Measurements from ENCODE around the gene TCIRG1.
A peak's percentile ranks its signal among the peaks of the same experiment; 100 is the strongest.

TCIRG1 gene

DNA sequence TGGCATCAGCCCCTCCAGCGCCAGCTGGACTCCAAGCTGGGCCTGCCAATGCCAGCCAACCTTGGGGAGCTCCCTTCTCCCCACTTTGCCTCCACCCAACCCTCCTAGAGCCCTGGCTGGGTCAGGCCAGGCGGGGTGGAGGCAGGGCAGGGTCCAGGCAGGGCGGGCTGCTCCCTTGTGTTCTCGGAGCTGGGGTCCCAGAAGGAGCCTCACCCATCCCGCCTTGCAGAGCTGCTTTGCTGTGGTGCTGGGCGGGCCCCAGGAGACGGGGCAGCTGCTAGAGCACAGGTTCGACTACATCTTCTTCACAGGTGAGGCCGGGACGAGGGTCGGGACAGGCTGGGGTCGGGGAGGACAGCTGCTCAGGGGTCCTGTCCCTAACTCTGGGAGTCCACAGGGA is 19.3 kb upstream of the TCIRG1 start:
- DNase-seq = no peak

GRCh38 chr11:68020575-68020974 is 18.2 kb upstream of the TCIRG1 start:
- DNase-seq = peak; percentile 58

DNA sequence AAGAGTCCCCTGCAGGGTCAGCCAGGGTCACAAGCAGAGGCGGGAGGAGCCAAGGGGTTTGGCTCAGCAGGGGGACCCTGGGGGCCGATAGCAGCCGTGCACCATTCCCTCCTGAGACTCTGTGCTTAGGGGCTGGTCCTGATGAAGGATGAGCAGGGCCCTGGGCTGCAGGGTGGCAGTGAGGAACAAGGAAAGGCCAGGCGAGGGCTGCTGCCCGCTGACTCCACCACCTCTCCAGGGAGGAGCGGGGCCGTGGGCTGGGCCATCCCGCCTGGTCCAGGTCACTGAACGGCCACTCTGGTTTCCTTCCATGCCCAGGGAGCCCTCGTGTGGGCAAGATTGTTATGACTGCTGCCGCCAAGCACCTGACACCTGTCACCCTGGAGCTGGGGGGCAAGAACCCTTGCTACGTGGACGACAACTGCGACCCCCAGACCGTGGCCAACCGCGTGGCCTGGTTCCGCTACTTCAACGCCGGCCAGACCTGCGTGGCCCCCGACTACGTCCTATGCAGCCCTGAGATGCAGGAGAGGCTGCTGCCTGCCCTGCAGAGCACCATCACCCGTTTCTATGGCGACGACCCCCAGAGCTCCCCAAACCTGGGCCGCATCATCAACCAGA is 17.5 kb upstream of the TCIRG1 start:
- no peak for DNase-seq

- no peak for DNase-seq
These were observed 16.3 kb upstream of the TCIRG1 start for GRCh38 chr11:68022531-68022930.

DNA sequence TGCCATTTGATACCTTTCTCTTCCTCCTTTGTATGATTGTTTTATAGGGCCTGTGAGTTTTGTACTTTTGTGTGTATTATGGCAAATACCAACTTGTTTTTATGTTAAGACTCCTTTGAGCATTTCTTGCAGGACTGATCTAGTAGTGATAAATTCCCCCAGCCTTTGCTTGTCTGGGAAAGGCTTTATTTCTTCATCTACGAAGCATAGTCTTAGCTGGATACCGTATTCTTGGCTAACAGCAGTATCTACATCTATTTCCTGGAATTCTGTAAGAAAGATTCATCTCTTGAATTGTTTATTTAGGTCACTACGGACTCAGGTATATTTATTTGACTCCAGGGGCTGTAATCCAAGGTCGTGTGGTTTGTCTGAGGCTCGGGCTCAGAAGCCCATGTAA is 14.3 kb upstream of the TCIRG1 start:
- no peak for DNase-seq

DNA sequence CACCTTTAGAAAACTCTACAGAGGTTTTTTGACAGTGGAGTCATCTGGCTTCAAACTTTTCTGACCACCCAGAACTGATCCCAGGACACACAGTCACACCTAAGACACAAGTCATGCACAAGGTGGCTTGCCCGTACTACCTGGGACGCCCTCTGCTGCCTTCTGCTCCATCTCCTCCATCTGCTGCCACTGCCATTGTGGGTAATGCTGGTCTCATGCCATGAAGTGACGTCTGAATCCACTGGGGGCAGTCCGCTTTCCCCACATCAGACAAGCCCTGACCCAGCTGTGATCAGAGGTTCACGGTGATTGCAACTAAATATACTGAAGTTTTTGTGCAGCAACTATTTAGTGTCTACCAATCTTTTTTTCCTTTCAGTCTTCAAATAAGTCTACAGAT is 13.8 kb upstream of the TCIRG1 start:
- DNase-seq = peak; percentile 67

GRCh38 chr11:68026391-68027105 is 12.3 kb upstream of the TCIRG1 start:
- no peak for DNase-seq

GRCh38 chr11:68027667-68028066 is 11.2 kb upstream of the TCIRG1 start:
- no peak for DNase-seq

- DNase-seq = no peak
These were observed 9.9 kb upstream of the TCIRG1 start for GRCh38 chr11:68028802-68029545.

DNA sequence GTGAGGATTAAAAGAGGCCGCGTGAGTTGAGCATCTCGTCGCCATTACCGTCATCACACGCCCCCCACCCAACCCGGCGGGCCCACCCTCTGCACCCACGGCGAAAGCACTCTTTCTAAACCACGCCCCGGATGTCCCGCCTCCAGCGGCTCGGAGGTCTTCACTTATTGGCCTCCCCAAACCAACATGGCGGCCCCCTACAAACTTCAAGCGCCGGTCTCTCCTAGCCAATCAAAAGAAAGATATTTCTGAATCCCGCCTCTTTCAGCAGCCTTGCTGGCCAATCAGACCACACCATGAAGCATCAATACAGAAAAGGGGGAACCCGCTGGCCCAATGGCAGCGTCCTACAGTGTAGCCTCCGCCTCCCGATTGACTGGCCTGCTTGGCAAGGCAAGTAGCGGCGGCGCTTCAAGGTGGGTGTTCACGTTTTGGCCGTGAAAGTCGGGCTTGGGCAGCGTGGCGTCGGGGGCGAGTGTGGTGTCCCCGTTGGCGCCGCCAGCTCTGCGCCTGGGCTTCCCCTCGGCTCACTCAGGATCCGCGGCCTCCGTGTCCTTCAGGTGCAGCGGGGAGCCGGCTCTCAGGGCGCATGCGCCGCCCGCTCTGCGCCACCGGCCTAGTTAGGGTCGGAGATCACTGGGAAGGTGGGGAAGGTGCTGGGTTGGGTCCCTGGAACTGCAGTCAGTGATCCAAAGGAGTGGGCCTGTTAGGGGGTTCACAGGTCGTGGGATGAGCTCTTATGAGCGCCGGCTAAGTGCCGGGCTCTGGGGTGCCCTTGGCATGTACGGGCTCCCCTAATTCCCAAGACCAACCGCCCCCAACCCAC is 8.3 kb upstream of the TCIRG1 start, which contains the start of gene NDUFS8:
NDUFS8 (plus strand) TSS at position 364 of the 826 bp plus-strand sequence. CDS start 1,471 bp downstream, outside the sequence.
- peak; percentile 100 for DNase-seq

DNA sequence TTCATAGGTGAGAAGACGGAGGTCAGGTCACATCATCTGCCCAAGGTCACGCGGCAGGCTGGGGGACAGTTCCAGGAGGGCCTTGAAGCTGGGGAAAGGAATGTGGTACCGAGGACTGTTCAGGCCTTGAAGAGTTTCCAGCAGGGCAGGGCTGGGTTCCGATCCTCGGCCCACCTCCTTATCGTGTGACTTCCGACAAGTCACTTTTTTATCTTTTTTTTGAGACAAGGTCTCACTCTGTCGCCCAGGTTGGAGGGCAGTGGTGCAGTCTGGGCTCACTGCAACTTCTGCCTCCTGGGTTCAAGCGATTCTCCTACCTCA is 7.7 kb upstream of the TCIRG1 start:
- peak; percentile 62 for DNase-seq

DNA sequence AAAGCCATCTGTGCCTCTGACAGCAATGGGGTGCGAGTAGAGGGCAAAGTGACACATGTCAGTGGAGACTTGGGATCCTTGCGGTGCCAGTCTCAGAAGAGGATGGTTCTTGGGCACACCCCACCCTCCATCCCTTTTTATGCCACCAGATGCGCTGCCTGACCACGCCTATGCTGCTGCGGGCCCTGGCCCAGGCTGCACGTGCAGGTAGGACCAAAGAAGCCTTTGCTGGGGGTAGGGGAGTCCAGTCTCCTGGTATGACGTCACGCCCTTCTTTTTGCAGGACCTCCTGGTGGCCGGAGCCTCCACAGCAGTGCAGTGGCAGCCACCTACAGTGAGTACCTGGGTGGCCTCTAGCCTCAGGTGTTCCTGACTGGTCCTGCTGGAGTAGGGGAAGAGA is 6.8 kb upstream of the TCIRG1 start:
- DNase-seq = no peak

DNA sequence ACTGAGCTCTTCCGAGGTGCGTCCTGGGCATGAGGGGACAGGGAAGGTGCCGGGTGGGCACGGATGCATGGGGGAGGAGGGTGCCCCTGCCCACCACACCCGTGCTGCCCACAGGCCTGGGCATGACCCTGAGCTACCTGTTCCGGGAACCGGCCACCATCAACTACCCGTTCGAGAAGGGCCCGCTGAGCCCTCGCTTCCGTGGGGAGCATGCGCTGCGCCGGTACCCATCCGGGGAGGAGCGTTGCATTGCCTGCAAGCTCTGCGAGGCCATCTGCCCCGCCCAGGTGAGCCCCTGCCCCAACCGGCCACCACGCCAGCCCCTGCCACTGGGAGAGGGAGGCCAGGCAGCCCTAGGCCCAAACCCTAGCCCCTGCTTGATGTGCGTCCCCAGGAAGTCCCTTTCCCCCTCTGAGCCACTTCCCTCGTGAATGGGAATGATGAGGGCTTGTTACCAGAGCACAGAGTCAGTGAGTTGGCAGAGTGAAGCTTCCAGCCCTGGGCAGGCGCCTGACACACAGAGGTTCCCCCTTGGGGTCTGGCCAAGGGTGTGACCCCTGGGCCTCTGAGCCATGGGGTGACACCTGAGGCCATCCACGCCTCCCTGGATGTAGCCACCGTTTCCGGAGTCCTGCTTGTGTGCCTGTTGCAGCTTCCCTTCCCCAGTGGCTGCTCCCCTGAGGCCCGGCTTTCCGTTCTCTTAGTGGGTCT is 5.7 kb upstream of the TCIRG1 start:
- no peak for DNase-seq

- no peak for DNase-seq
These were observed 5.1 kb upstream of the TCIRG1 start for GRCh38 chr11:68033708-68034045.

GRCh38 chr11:68035266-68035876 is 3.5 kb upstream of the TCIRG1 start:
- no peak for DNase-seq

- DNase-seq = no peak
These were observed 2.6 kb upstream of the TCIRG1 start for GRCh38 chr11:68036141-68036716.

GRCh38 chr11:68036717-68037239 is 2.0 kb upstream of the TCIRG1 start:
- peak; percentile 80 for DNase-seq

GRCh38 chr11:68037411-68038225 is 1.2 kb upstream of the TCIRG1 start:
- peak; percentile 59 for DNase-seq

GRCh38 chr11:68038226-68038717 is 553 bp upstream of the TCIRG1 start:
- DNase-seq = no peak

DNA sequence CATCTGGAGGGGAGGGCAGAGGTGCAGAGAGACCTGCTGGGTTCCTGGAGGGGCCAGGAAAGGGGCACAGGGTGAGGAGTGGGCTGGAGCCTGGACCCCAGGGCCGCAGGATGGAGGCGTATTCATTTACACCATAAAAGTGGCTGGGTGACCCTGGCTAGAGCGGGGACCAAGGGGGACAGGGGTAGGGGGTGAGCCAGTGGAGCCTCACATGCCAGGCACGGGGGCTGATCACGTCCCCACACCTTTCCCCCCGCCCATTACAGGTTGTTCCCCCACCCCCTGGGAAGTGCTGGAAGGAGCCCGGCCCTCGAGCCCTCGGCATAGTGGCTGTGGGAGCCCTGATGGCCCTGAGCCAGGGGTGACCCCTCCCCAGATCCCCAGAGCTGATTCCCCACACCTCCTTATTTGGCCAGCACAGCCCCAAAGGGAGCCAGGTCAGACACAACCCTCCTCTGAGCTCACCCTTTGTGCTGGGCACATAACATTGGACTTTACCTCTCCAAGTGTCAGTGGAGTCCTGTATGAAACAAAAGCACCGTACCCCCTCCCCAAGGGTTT is 781 bp downstream of the TCIRG1 start:
- DNase-seq = no peak
